HUES6 (cell line): Measurements from ENCODE around the gene FASTKD2.

Source experiments
- H3K27ac ChIP-seq: 2 replicates; pipeline ENCODE4 v1.7.0; 2013; ENCODE audit warnings: low read depth, mild to moderate bottlenecking, low read length, inconsistent platforms
- H3K27me3 ChIP-seq: 2 replicates; pipeline ENCODE4 v1.6.1; 2013; ENCODE audit warnings: low read length; ENCODE audit not compliant: control insufficient read depth, insufficient read depth
- H3K36me3 ChIP-seq: 2 replicates; pipeline ENCODE4 v1.6.1; 2013; ENCODE audit warnings: low read length; ENCODE audit not compliant: control insufficient read depth, insufficient read depth
- H3K4me1 ChIP-seq: 2 replicates; pipeline ENCODE4 v1.6.1; 2013; ENCODE audit warnings: low read length; ENCODE audit not compliant: control insufficient read depth, insufficient read depth
- H3K4me3 ChIP-seq: 2 replicates; pipeline ENCODE4 v1.5.1; 2013; ENCODE audit warnings: low read depth, low read length
- H3K9ac ChIP-seq: one replicate; pipeline ENCODE4 v1.6.1; 2013; ENCODE audit warnings: mild to moderate bottlenecking, low read length
- H3K9me3 ChIP-seq: 2 replicates; pipeline ENCODE4 v1.6.1; 2013; ENCODE audit warnings: low read depth, low read length; ENCODE audit not compliant: control insufficient read depth, insufficient read depth

The FASTKD2 gene

DNA sequence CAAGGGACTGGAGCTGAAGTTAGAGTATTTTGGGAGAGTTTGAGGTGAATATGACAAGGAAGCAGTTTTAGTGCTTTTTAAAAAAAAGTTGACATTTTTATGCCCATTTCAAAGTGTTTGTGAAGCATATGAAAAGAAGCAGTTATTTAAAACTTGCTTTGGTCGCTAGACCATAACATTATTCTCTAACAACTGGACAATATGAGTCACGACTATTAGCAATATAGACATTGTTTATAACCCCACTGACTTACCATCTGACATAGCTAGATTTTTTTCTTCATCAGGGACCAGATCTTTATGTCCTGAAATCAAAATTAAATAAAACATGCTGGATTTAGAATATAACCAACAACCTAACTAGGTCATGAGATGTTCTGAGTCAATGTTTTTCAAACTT is 24.6 kb upstream of the FASTKD2 start:
- no peaks in the 10 kb centered on the region for H3K36me3 ChIP-seq
- H3K9ac ChIP-seq = no peak overlapping the region
- no peak overlapping the region for H3K27ac ChIP-seq
- no peaks in the 10 kb centered on the region for H3K27me3 ChIP-seq
- no peak overlapping the region for H3K4me3 ChIP-seq
- no peaks in the 10 kb centered on the region for H3K4me1 ChIP-seq
- no peaks in the 10 kb centered on the region for H3K9me3 ChIP-seq

- Histone ChIP-seq H3K27ac (no peak overlapping the region), H3K9me3 (no peaks in the 10 kb centered on the region), H3K36me3 (no peaks in the 10 kb centered on the region), H3K9ac (no peak overlapping the region), H3K4me1 (no peaks in the 10 kb centered on the region), H3K27me3 (peaks cover 10% of the 10 kb centered on the region; the same call in 1 of the 2 replicates), H3K4me3 (no peak overlapping the region)
Measured at GRCh38 chr2:206756816-206757215, 8.6 kb upstream of the FASTKD2 start.

GRCh38 chr2:206764673-206765241 is 649 bp upstream of the FASTKD2 start:
- Histone ChIP-seq H3K4me1 (peaks cover 10% of the 10 kb centered on the region), H3K36me3 (peaks cover 18% of the 10 kb centered on the region), H3K9me3 (no peaks in the 10 kb centered on the region), H3K27me3 (peaks cover 19% of the 10 kb centered on the region; the same call in 1 of the 2 replicates), H3K4me3 (peak overlapping the region; percentile 92), H3K27ac (peak overlapping the region; percentile 83; the same call in 1 of the 2 replicates), H3K9ac (peak overlapping the region; percentile 95)

GRCh38 chr2:206766057-206766930 is 888 bp downstream of the FASTKD2 start:
- peaks cover 30% of the 10 kb centered on the region for H3K36me3 ChIP-seq
- peaks cover 15% of the 10 kb centered on the region; the same call in 1 of the 2 replicates for H3K27me3 ChIP-seq
- H3K27ac ChIP-seq = peak overlapping the region; percentile 83; the same call in 1 of the 2 replicates
- H3K9ac ChIP-seq = peak overlapping the region; percentile 95
- no peaks in the 10 kb centered on the region for H3K9me3 ChIP-seq
- H3K4me1 ChIP-seq = peaks cover 10% of the 10 kb centered on the region
- H3K4me3 ChIP-seq = peak overlapping the region; percentile 92

DNA sequence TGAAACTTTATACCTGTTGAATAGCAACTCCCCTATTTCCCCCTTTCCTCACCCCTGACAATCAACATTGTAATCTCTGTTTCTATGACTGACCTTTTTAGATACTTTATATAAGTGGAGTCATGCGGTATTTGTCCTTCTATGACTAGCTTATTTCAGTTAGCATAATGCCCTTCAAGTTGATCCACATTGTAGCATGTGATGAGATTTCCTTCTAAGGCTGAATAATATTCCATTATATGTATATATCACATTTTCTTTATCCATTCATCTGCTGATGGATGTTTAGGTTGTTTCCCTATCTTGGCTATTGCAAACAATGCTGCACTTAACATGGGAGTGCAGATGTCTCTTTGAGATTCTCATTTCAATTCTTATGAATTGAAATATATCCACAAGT is 9.5 kb downstream of the FASTKD2 start:
- Histone ChIP-seq H3K36me3 (peaks cover 87% of the 10 kb centered on the region), H3K27ac (no peak overlapping the region), H3K4me1 (no peaks in the 10 kb centered on the region)

GRCh38 chr2:206776432-206776831 is 11.0 kb downstream of the FASTKD2 start:
- Histone ChIP-seq H3K36me3 (peaks cover 83% of the 10 kb centered on the region), H3K9ac (no peak overlapping the region), H3K27ac (no peak overlapping the region), H3K9me3 (peaks cover 7% of the 10 kb centered on the region), H3K4me1 (no peaks in the 10 kb centered on the region), H3K27me3 (no peaks in the 10 kb centered on the region), H3K4me3 (no peak overlapping the region)

More for the DNA sequence above, 9.5 kb downstream of the FASTKD2 start:
- no peak overlapping the region for H3K4me3 ChIP-seq
- peaks cover 7% of the 10 kb centered on the region for H3K9me3 ChIP-seq
- H3K27me3 ChIP-seq = no peaks in the 10 kb centered on the region
- H3K9ac ChIP-seq = no peak overlapping the region

DNA sequence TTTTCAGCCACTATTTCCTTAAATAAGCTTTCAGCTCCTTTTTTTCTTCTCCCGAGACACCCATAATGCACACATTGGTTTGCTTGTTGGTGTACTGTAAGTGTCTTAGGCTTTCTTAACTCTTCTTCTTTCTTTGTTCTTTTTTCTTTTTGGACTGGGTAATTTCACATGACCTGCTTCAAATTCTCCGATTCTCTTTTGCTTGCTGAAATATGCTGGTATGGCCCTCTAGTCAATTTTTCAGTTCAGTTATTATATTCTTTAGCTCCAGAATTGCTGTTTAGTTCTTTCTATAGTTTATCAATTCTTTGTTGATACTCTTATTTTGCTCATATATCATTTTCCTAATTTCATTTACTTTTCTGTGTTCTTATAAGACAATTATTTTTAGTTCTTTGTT is 15.3 kb downstream of the FASTKD2 start:
- H3K36me3 ChIP-seq = peaks cover 70% of the 10 kb centered on the region

DNA sequence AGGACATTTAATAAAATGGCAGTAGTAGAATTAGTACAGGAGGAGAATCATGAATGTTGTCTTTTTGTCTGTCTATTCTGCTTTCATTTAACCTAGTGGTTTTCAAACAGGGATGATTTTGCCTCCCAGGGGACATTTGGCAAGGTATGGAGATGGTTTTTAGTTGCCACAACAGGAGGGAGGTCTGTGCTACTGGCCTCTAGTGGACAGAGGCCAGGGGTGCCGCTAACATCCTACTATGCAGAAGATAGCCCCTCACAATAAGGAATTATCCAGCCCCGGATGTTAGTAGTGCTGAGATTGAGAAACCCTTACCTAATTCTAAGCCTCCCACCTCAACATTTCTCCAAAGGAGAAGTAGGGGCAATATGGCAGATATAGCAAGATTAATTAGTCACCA is 18.3 kb downstream of the FASTKD2 start:
- Histone ChIP-seq H3K27me3 (no peaks in the 10 kb centered on the region), H3K4me1 (no peaks in the 10 kb centered on the region), H3K9me3 (no peaks in the 10 kb centered on the region), H3K4me3 (no peak overlapping the region), H3K27ac (no peak overlapping the region), H3K9ac (no peak overlapping the region), H3K36me3 (peaks cover 76% of the 10 kb centered on the region)

More for the DNA sequence above, 15.3 kb downstream of the FASTKD2 start:
- no peak overlapping the region for H3K27ac ChIP-seq
- H3K4me1 ChIP-seq = no peaks in the 10 kb centered on the region
- peaks cover 6% of the 10 kb centered on the region for H3K9me3 ChIP-seq
- H3K4me3 ChIP-seq = no peak overlapping the region
- H3K27me3 ChIP-seq = no peaks in the 10 kb centered on the region
- no peak overlapping the region for H3K9ac ChIP-seq

DNA sequence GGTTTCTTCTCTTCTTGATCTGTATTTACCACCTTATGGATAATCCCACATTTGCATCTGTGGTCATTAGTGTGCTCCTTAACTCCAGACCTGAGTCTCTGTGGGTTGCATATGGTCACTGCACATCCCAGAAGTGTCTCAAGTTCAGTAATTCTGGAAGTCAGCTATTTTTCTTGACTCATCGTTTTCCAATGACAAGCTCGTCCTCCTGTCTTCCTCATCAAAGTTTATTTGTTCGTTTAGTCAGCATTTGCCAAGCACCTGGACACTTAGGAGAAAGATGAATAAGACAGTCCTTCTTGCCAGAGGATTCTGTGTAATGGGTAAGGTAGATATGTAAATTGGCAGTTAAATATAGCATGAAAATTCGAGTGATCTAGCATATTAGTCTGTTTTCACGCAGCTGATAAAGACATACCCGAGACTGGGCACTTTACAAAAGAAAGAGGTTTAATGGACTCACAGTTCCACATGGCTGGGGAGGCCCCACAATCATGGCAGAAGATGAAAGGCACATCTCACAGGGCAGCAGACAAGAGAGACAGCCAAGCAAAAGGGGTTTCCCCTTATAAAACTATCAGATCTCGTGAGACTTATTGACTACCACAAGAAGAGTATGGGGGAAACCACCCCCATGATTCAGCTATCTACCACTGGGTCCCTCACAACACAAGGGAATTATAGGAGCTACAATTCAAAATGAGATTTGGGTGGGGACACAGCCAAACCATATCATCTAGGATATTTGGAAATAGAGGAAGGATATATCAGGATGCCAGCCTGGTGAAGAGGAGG is 19.4 kb downstream of the FASTKD2 start:
- Histone ChIP-seq H3K27me3 (no peaks in the 10 kb centered on the region), H3K36me3 (peaks cover 77% of the 10 kb centered on the region), H3K9me3 (no peaks in the 10 kb centered on the region), H3K4me1 (no peaks in the 10 kb centered on the region), H3K27ac (no peak overlapping the region), H3K4me3 (no peak overlapping the region), H3K9ac (no peak overlapping the region)

GRCh38 chr2:206790311-206790935 is 25.0 kb downstream of the FASTKD2 start:
- no peaks in the 10 kb centered on the region for H3K27me3 ChIP-seq
- no peaks in the 10 kb centered on the region for H3K4me1 ChIP-seq
- no peaks in the 10 kb centered on the region for H3K9me3 ChIP-seq
- no peak overlapping the region for H3K9ac ChIP-seq
- H3K4me3 ChIP-seq = no peak overlapping the region
- H3K27ac ChIP-seq = no peak overlapping the region
- peaks cover 87% of the 10 kb centered on the region for H3K36me3 ChIP-seq
